Liver (tissue), 9 donors: ENCODE data around the gene MBP. TPM values are rescaled to one million over a fixed set of nuclear protein-coding genes. Genes with fewer than 3 reads are reported as not detected.

ENCODE experiments used
- DNase-seq: peaks from one replicate; pipeline ENCODE4 v3.0.0-alpha.2; 2017; ENCODE audit warnings: low spot score
- H3K27ac ChIP-seq, 2 donors: one replicate each; pipeline ENCODE4 v1.7.0; 2013; ENCODE audit warnings: inconsistent platforms in 2 of 2, low read length in 2 of 2, control low read depth in 1 of 2, low read depth in 1 of 2, mild to moderate bottlenecking in 1 of 2
- H3K27me3 ChIP-seq, 4 donors: one replicate each; pipeline versions ENCODE4 v1.6.1 to v1.7.0; 2013; ENCODE audit warnings: low read length in 3 of 4, inconsistent platforms in 1 of 4, mild to moderate bottlenecking in 1 of 4, moderate library complexity in 1 of 4; ENCODE audit not compliant: control insufficient read depth in 4 of 4, insufficient read depth in 4 of 4
- H3K36me3 ChIP-seq, 4 donors: one replicate each; pipeline versions ENCODE4 v1.6.1 to v1.7.0; 2013; ENCODE audit warnings: low read length in 3 of 4, mild to moderate bottlenecking in 3 of 4, low read depth in 1 of 4, moderate library complexity in 1 of 4; ENCODE audit not compliant: control insufficient read depth in 4 of 4, insufficient read depth in 3 of 4
- H3K4me1 ChIP-seq, 4 donors: one replicate each; pipeline versions ENCODE4 v1.6.1 to v1.7.0; 2013; ENCODE audit warnings: low read length in 3 of 4, mild to moderate bottlenecking in 3 of 4, moderate library complexity in 1 of 4; ENCODE audit not compliant: control insufficient read depth in 4 of 4, insufficient read depth in 4 of 4
- H3K4me3 ChIP-seq, 3 donors: one replicate each; pipeline versions ENCODE4 v1.6.1 to v1.7.0; 2013; ENCODE audit warnings: low read length in 3 of 3, control low read depth in 1 of 3, low read depth in 1 of 3, mild to moderate bottlenecking in 1 of 3
- H3K9ac ChIP-seq, 2 donors: one replicate each; pipeline ENCODE4 v1.7.0; 2013; ENCODE audit warnings: low read length in 2 of 2, mild to moderate bottlenecking in 2 of 2, moderate library complexity in 2 of 2, control low read depth in 1 of 2, low read depth in 1 of 2
- H3K9me3 ChIP-seq, 4 donors: one replicate each; pipeline versions ENCODE4 v1.6.1 to v1.7.0; 2013; ENCODE audit warnings: low read length in 3 of 4; ENCODE audit not compliant: control insufficient read depth in 4 of 4
- ATF3 ChIP-seq: IDR thresholded peaks from 2 replicates; pipeline ENCODE4 v1.6.1; 2016; ENCODE audit warnings: antibody characterized with exemption
- FOXA2 ChIP-seq: IDR thresholded peaks from 2 replicates; pipeline ENCODE4 v1.6.1; 2016; ENCODE audit warnings: antibody characterized with exemption
- GABPA ChIP-seq, 2 donors: IDR thresholded peaks in 1 of 2; conservative IDR thresholded peaks in 1 of 2; 2 replicates each; pipeline ENCODE4 v1.6.1; 2016; ENCODE audit warnings: antibody characterized with exemption in 2 of 2, mild to moderate bottlenecking in 1 of 2, moderate library complexity in 1 of 2
- HNF4A ChIP-seq, 2 donors: conservative IDR thresholded peaks; 2 replicates each; pipeline ENCODE4 v1.6.1; 2016; ENCODE audit warnings: antibody characterized with exemption in 2 of 2, mild to moderate bottlenecking in 2 of 2
- HNF4G ChIP-seq: IDR thresholded peaks from 2 replicates; pipeline ENCODE4 v1.6.1; 2016; ENCODE audit warnings: antibody characterized with exemption
- JUND ChIP-seq, 2 donors: IDR thresholded peaks; 2 replicates each; pipeline ENCODE4 v1.6.1; 2016; ENCODE audit warnings: antibody characterized with exemption in 2 of 2
- NR2F2 ChIP-seq: IDR thresholded peaks from 2 replicates; pipeline ENCODE4 v1.6.1; 2016; ENCODE audit warnings: antibody characterized with exemption
- RAD21 ChIP-seq, 2 donors: IDR thresholded peaks; 2 replicates each; pipeline ENCODE4 v1.6.1; 2016; ENCODE audit warnings: antibody characterized with exemption in 2 of 2, mild to moderate bottlenecking in 2 of 2
- REST ChIP-seq: IDR thresholded peaks from 2 replicates; pipeline ENCODE4 v1.6.1; 2016; ENCODE audit warnings: antibody characterized with exemption, mild to moderate bottlenecking
- RXRA ChIP-seq, 2 donors: IDR thresholded peaks; 2 replicates each; pipeline ENCODE4 v1.6.1; 2017 to 2018; ENCODE audit warnings: antibody characterized with exemption in 2 of 2, mild to moderate bottlenecking in 1 of 2
- SP1 ChIP-seq: IDR thresholded peaks from 2 replicates; pipeline ENCODE4 v1.6.1; 2018; ENCODE audit warnings: antibody characterized with exemption, mild to moderate bottlenecking
- TAF1 ChIP-seq: conservative IDR thresholded peaks from 2 replicates; pipeline ENCODE4 v1.6.1; 2016; ENCODE audit warnings: antibody characterized with exemption, mild to moderate bottlenecking
- YY1 ChIP-seq: IDR thresholded peaks from 2 replicates; pipeline ENCODE4 v1.6.1; 2016; ENCODE audit warnings: antibody characterized with exemption, mild to moderate bottlenecking
- WGBS: extraction: QIAGEN DNeasy Blood & Tissue Kit; methylation state at CpG from one replicate; pipeline ENCODE4 v1.1.7; 2013; 5-methylcytosine and 5-hydroxymethylcytosine counted together
- polyA plus RNA-seq, 2 donors: library from polyadenylated mRNA; stranded (reverse) in 1 of 2; unstranded in 1 of 2; fragments of 200-250 nt in 1 of 2; fragments of >200 nt in 1 of 2; fragmentation: Nextera tagmentation in 1 of 2; extraction: Ambion mirVana in 1 of 2; gene quantifications; one replicate each; pipeline versions ENCODE4 v1.2.1 to v1.2.3, GENCODE V29; 2013 to 2015
- total RNA-seq, 2 donors: library from RNA; depleted of rRNA; stranded (reverse); fragments of >200 nt; gene quantifications; one replicate each; pipeline ENCODE4 v1.2.3, GENCODE V29; 2014
- TF ChIP-seq, protein P1 (sequence below): IDR thresholded peaks from 2 replicates; pipeline ENCODE4 v1.6.1; 2016; ENCODE audit warnings: antibody characterized with exemption
- TF ChIP-seq, protein P2 (sequence below): fragments of 150-350 bp; IDR thresholded peaks from 2 replicates; pipeline ENCODE4 v1.5.1; 2017; ENCODE audit warnings: improper control_type of control experiment, low read depth, low read length; ENCODE audit not compliant: missing input control
- donor health status: healthy.
- donor health status: healthy.
- donor health status: healthy.
- donor health status: healthy.
- donor health status: healthy.

Gene MBP
- total and polyA plus RNA-seq, 4 donors, result 9.7 to 23.3 (median 17.7) TPM

DNA sequence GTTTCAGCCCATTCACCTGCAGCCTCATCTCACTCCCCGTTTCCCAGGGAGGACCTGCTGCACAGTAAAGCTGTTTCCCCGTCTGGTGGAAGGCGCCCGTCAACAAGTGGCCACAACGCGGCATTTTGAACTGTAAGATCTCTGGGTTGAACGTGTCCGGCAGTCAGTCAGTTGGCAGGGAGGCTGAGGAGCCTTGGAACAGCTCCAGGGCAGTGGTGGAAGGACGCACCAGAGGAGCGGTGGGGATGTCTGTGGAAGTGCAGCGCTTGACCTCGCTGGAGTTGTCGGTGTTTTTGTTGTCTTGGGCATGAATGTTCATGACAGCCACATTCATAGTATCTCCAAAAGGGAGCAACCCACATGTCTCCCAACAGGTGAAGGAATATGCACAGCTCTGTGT lies 31.4 kb upstream of the MBP start (continued):
- TF ChIP-seq REST (no peak), ATF3 (no peak), FOXA2 (no peak), YY1 (no peak), GABPA (IDR thresholded peaks at IDR 0.05 in 1 of 2, conservative IDR thresholded peaks at IDR 0.05 in 1 of 2) (no peak), RXRA (IDR thresholded peaks at IDR 0.05) (no peak), TAF1 (no peak)

GRCh38 chr18:77162580-77162979 lies 30.0 kb upstream of the MBP start:
- Histone ChIP-seq H3K9ac (no peak overlapping the region), H3K9me3 (no peaks in the 10 kb centered on the region), H3K27ac (no peak overlapping the region), H3K36me3 (no peaks in the 10 kb centered on the region), H3K4me3 (no peak overlapping the region), H3K4me1 (no peaks in the 10 kb centered on the region), H3K27me3 (no peaks in the 10 kb centered on the region)
- WGBS, result 86% methylated on average over 8 of the region's 8 CpGs
- DNase-seq, result no peak
- TF ChIP-seq GABPA (IDR thresholded peaks at IDR 0.05 in 1 of 2, conservative IDR thresholded peaks at IDR 0.05 in 1 of 2), result no peak
- TF ChIP-seq, protein P1, sequence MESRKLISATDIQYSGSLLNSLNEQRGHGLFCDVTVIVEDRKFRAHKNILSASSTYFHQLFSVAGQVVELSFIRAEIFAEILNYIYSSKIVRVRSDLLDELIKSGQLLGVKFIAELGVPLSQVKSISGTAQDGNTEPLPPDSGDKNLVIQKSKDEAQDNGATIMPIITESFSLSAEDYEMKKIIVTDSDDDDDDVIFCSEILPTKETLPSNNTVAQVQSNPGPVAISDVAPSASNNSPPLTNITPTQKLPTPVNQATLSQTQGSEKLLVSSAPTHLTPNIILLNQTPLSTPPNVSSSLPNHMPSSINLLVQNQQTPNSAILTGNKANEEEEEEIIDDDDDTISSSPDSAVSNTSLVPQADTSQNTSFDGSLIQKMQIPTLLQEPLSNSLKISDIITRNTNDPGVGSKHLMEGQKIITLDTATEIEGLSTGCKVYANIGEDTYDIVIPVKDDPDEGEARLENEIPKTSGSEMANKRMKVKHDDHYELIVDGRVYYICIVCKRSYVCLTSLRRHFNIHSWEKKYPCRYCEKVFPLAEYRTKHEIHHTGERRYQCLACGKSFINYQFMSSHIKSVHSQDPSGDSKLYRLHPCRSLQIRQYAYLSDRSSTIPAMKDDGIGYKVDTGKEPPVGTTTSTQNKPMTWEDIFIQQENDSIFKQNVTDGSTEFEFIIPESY, result no peak
- no peak for TF ChIP-seq HNF4G
- TF ChIP-seq NR2F2, result no peak
- TF ChIP-seq HNF4A (conservative IDR thresholded peaks at IDR 0.05), result no peak
- TF ChIP-seq YY1, result no peak
- TF ChIP-seq JUND (IDR thresholded peaks at IDR 0.05), result no peak
- no peak for TF ChIP-seq RAD21 (IDR thresholded peaks at IDR 0.05)
- TF ChIP-seq SP1, result no peak
- TF ChIP-seq, protein P2, sequence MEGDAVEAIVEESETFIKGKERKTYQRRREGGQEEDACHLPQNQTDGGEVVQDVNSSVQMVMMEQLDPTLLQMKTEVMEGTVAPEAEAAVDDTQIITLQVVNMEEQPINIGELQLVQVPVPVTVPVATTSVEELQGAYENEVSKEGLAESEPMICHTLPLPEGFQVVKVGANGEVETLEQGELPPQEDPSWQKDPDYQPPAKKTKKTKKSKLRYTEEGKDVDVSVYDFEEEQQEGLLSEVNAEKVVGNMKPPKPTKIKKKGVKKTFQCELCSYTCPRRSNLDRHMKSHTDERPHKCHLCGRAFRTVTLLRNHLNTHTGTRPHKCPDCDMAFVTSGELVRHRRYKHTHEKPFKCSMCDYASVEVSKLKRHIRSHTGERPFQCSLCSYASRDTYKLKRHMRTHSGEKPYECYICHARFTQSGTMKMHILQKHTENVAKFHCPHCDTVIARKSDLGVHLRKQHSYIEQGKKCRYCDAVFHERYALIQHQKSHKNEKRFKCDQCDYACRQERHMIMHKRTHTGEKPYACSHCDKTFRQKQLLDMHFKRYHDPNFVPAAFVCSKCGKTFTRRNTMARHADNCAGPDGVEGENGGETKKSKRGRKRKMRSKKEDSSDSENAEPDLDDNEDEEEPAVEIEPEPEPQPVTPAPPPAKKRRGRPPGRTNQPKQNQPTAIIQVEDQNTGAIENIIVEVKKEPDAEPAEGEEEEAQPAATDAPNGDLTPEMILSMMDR, result no peak
- no peak for TF ChIP-seq RXRA (IDR thresholded peaks at IDR 0.05)
- no peak for TF ChIP-seq TAF1
- no peak for TF ChIP-seq FOXA2
- no peak for TF ChIP-seq ATF3
- TF ChIP-seq REST, result no peak
